LNCaP clone FGC (cell line): ENCODE data around the gene GOLGA6A.

Experiments
- DNase-seq: peaks from one replicate; pipeline ENCODE4 v3.0.0-alpha.2; 2011; ENCODE audit warnings: low read depth
- H3K4me3 ChIP-seq: 2 replicates; pipeline ENCODE4 v1.5.1; 2011; ENCODE audit warnings: mild to moderate bottlenecking, low read depth, low read length, control low read depth
- CTCF ChIP-seq: IDR thresholded peaks from 2 replicates; pipeline ENCODE4 v1.5.1; 2012; ENCODE audit warnings: mild to moderate bottlenecking; ENCODE audit not compliant: control insufficient read depth, insufficient read depth; ENCODE audit errors: extremely low read depth

GOLGA6A gene

GRCh38 chr15:74050556-74051234, 31.7 kb downstream of the GOLGA6A start:
- DNase-seq = no peak
- no peak for TF ChIP-seq CTCF
- H3K4me3 ChIP-seq = no peak overlapping the region

- H3K4me3 ChIP-seq = no peak overlapping the region
- no peak for DNase-seq
- TF ChIP-seq CTCF = no peak
Measured at GRCh38 chr15:74050127-74050526, 32.2 kb downstream of the GOLGA6A start.

GRCh38 chr15:74046275-74046674, 36.1 kb downstream of the GOLGA6A start:
- TF ChIP-seq CTCF = no peak
- no peak for DNase-seq
- no peak overlapping the region for H3K4me3 ChIP-seq

GRCh38 chr15:74045636-74046274, 36.6 kb downstream of the GOLGA6A start:
- no peak for TF ChIP-seq CTCF
- H3K4me3 ChIP-seq = no peak overlapping the region
- no peak for DNase-seq

GRCh38 chr15:74045184-74045583, 37.2 kb downstream of the GOLGA6A start:
- no peak for DNase-seq
- no peak overlapping the region for H3K4me3 ChIP-seq

GRCh38 chr15:74044267-74045110, 37.9 kb downstream of the GOLGA6A start:
- no peak for TF ChIP-seq CTCF
- DNase-seq = no peak
- H3K4me3 ChIP-seq = no peak overlapping the region

More at GRCh38 chr15:74045184-74045583, 37.2 kb downstream of the GOLGA6A start:
- TF ChIP-seq CTCF = no peak
